Caco-2 (cell line): Measurements from ENCODE around the gene WDFY4. TPM values are rescaled to one million over a fixed set of nuclear protein-coding genes. Genes with fewer than 3 reads are reported as not detected.

ENCODE experiments used
- BruUV-seq: library from RNA; stranded (reverse); fragments of 400-500 nt; replicated peaks from 2 replicates; lab custom pipeline; 2021; lab: Mats Ljungman, UMichigan
- CTCF ChIA-PET: fragments of 300-600 bp; sonication (Branson Sonifier 250); formaldehyde crosslinking; loops from one replicate; lab custom pipeline; 2022; ENCODE audit warnings: antibody characterized with exemption; lab: Charles Lee
- POLR2A ChIA-PET: fragments of 300-600 bp; sonication (Branson Sonifier 250); formaldehyde crosslinking; loops from one replicate; lab custom pipeline; 2022; ENCODE audit warnings: antibody characterized with exemption; lab: Charles Lee
- DNase-seq, 2 experiments: peaks; one replicate each; pipeline versions ENCODE4 v3.0.0 to v3.0.0-alpha.2; 2020 to 2022
- H3K27me3 ChIP-seq: replicated peaks from 2 replicates; pipeline ENCODE4 v1.6.0; 2011; ENCODE audit warnings: low read length; ENCODE audit not compliant: control insufficient read depth, insufficient read depth
- H3K36me3 ChIP-seq: 2 replicates; pipeline ENCODE4 v1.5.1; 2011; ENCODE audit warnings: low read length; ENCODE audit not compliant: control insufficient read depth, insufficient read depth
- H3K4me1 ChIP-seq: fragments of 250-450 bp; sonication (Bioruptor Pico); 2 replicates; pipeline ENCODE4 v1.5.1; 2020; ENCODE audit warnings: mild to moderate bottlenecking
- H3K4me3 ChIP-seq: 2 replicates; pipeline ENCODE4 v1.5.1; 2011; ENCODE audit warnings: low read depth, mild to moderate bottlenecking, control low read depth, low read length
- H3K9me3 ChIP-seq: fragments of 250-450 bp; sonication (Bioruptor Pico); 2 replicates; pipeline ENCODE4 v1.5.1; 2020; ENCODE audit warnings: mild to moderate bottlenecking, moderate library complexity
- H3K27ac Mint-ChIP-seq: one replicate; pipeline ENCODE4 v1.8.0; 2022; ENCODE audit warnings: mixed read lengths; ENCODE audit not compliant: unreplicated experiment
- H3K27me3 Mint-ChIP-seq: one replicate; pipeline ENCODE4 v1.8.0; 2022; ENCODE audit warnings: mixed read lengths; ENCODE audit not compliant: insufficient read depth, unreplicated experiment
- H3K36me3 Mint-ChIP-seq: one replicate; pipeline ENCODE4 v1.8.0; 2022; ENCODE audit warnings: mild to moderate bottlenecking, mixed read lengths; ENCODE audit not compliant: insufficient read depth, unreplicated experiment
- H3K4me1 Mint-ChIP-seq: one replicate; pipeline ENCODE4 v1.8.0; 2022; ENCODE audit warnings: low read depth, mixed read lengths; ENCODE audit not compliant: unreplicated experiment
- H3K4me3 Mint-ChIP-seq: one replicate; pipeline ENCODE4 v1.8.0; 2022; ENCODE audit warnings: mild to moderate bottlenecking, moderate library complexity, mixed read lengths; ENCODE audit not compliant: unreplicated experiment
- H3K9me3 Mint-ChIP-seq: one replicate; pipeline ENCODE4 v1.8.0; 2022; ENCODE audit warnings: mixed read lengths; ENCODE audit not compliant: unreplicated experiment
- CTCF ChIP-seq, 2 experiments: fragments of 200-600 bp in 1 of 2; IDR thresholded peaks; 1 replicate in 1 of 2; 2 replicates in 1 of 2; pipeline versions ENCODE4 v1.5.1 to v1.8.0; 2011 to 2022; ENCODE audit warnings: antibody characterized with exemption in 1 of 2, control low read depth in 1 of 2, inconsistent platforms in 1 of 2, low read depth in 1 of 2, low read length in 1 of 2, mild to moderate bottlenecking in 1 of 2, moderate library complexity in 1 of 2; ENCODE audit not compliant: insufficient read depth in 1 of 2, severe bottlenecking in 1 of 2, unreplicated experiment in 1 of 2
- intact Hi-C: fragments of 100-400 bp; cut with micrococcal nuclease; formaldehyde crosslinking; loops from one replicate; pipeline ENCODE4 v1.10.0; 2022; ENCODE audit not compliant: unreplicated experiment
- total RNA-seq: library from RNA; stranded (reverse); gene quantifications from 2 replicates; pipeline ENCODE4 v1.2.3, GENCODE V29; 2022

The WDFY4 gene
- total RNA-seq, 1 experiment from 2014 or later: not detected

GRCh38 chr10:48772059-48772458 lies 87.4 kb downstream of the WDFY4 start:
- H3K27ac Mint-ChIP-seq: no peak overlapping the region
- peaks cover 18% of the 10 kb centered on the region for H3K27me3 Mint-ChIP-seq
- H3K36me3 Mint-ChIP-seq: no peaks in the 10 kb centered on the region
- POLR2A ChIA-PET: no interaction called here
- Histone ChIP-seq H3K4me3 (no peak overlapping the region), H3K9me3 (no peaks in the 10 kb centered on the region), H3K27me3 (no peaks in the 10 kb centered on the region), H3K4me1 (no peaks in the 10 kb centered on the region), H3K36me3 (no peaks in the 10 kb centered on the region)
- no peak overlapping the region for H3K4me3 Mint-ChIP-seq
- no TSS peak for BruUV-seq
- no peak for TF ChIP-seq CTCF (IDR thresholded peaks at IDR 0.05; ENCODE audit: insufficient read depth in 1 of 2, low read depth in 1 of 2, low read length in 1 of 2, severe bottlenecking in 1 of 2, unreplicated experiment in 1 of 2)
- no peaks in the 10 kb centered on the region for H3K4me1 Mint-ChIP-seq
- intact Hi-C loops: no loop called here
- no peak for DNase-seq
- CTCF ChIA-PET: no interaction called here
- no peaks in the 10 kb centered on the region for H3K9me3 Mint-ChIP-seq

GRCh38 chr10:48773580-48773979 lies 88.9 kb downstream of the WDFY4 start:
- no peaks in the 10 kb centered on the region for H3K4me1 ChIP-seq
- no peak for TF ChIP-seq CTCF (IDR thresholded peaks at IDR 0.05; ENCODE audit: insufficient read depth in 1 of 2, low read depth in 1 of 2, low read length in 1 of 2, severe bottlenecking in 1 of 2, unreplicated experiment in 1 of 2)
- peaks cover 11% of the 10 kb centered on the region for H3K27me3 Mint-ChIP-seq
- intact Hi-C loops: no loop called here
- no TSS peak for BruUV-seq
- ChIA-PET POLR2A (no interaction called here), CTCF (interaction anchor here (0.6 kb wide), 1 partner anchor 118 kb away, joined by 3 read pairs; no protein-coding TSS in a partner anchor)
- H3K9me3 Mint-ChIP-seq: no peaks in the 10 kb centered on the region
- no peaks in the 10 kb centered on the region for H3K9me3 ChIP-seq
- no peaks in the 10 kb centered on the region for H3K36me3 ChIP-seq
- DNase-seq: no peak
- no peaks in the 10 kb centered on the region for H3K36me3 Mint-ChIP-seq
- no peaks in the 10 kb centered on the region; the same call in 1 of the 2 replicates for H3K27me3 ChIP-seq
- no peak overlapping the region for H3K4me3 ChIP-seq
- no peak overlapping the region for H3K4me3 Mint-ChIP-seq
- H3K27ac Mint-ChIP-seq: no peak overlapping the region
- H3K4me1 Mint-ChIP-seq: no peaks in the 10 kb centered on the region

GRCh38 chr10:48774416-48775205 lies 89.9 kb downstream of the WDFY4 start:
- Histone ChIP-seq H3K36me3 (no peaks in the 10 kb centered on the region), H3K27me3 (no peaks in the 10 kb centered on the region; the same call in 1 of the 2 replicates), H3K9me3 (no peaks in the 10 kb centered on the region), H3K4me3 (no peak overlapping the region), H3K4me1 (no peaks in the 10 kb centered on the region)
- no TSS peak for BruUV-seq
- Mint-ChIP-seq H3K4me1 (no peaks in the 10 kb centered on the region), H3K27ac (no peak overlapping the region), H3K9me3 (no peaks in the 10 kb centered on the region), H3K36me3 (no peaks in the 10 kb centered on the region), H3K4me3 (no peak overlapping the region), H3K27me3 (peaks cover 9% of the 10 kb centered on the region)
- TF ChIP-seq CTCF (IDR thresholded peaks at IDR 0.05; ENCODE audit: insufficient read depth in 1 of 2, low read depth in 1 of 2, low read length in 1 of 2, severe bottlenecking in 1 of 2, unreplicated experiment in 1 of 2): no peak
- ChIA-PET POLR2A (no interaction called here), CTCF (no interaction called here)
- no peak for DNase-seq
- intact Hi-C loops: no loop called here
